Spleen (tissue), 11 donors: ENCODE results near the gene TMEM63C. TPM values are rescaled to one million over a fixed set of nuclear protein-coding genes. Genes with fewer than 3 reads are reported as not detected.

ENCODE experiments used
- DNase-seq: peaks from one replicate; pipeline ENCODE4 v3.0.0-alpha.2; 2020
- H3K27ac ChIP-seq, 8 donors: fragments of 200-600 bp; sonication (generic) in 7 of 8; 1 replicate in 4 of 8; 2 replicates in 4 of 8; pipeline versions ENCODE4 v1.5.0 to v1.8.0; 2016 to 2021; ENCODE audit warnings: inconsistent platforms in 4 of 8, mild to moderate bottlenecking in 4 of 8, moderate library complexity in 1 of 8
- H3K27me3 ChIP-seq, 7 donors: fragments of 200-600 bp; sonication (generic) in 6 of 7; replicated peaks in 1 of 7; 1 replicate in 4 of 7; 2 replicates in 3 of 7; pipeline versions ENCODE4 v1.5.0 to v1.8.0; 2016 to 2021; ENCODE audit warnings: inconsistent platforms in 3 of 7, mild to moderate bottlenecking in 1 of 7
- H3K36me3 ChIP-seq, 6 donors: fragments of 200-600 bp; sonication (generic) in 5 of 6; 1 replicate in 4 of 6; 2 replicates in 2 of 6; pipeline versions ENCODE4 v1.5.0 to v1.8.0; 2016 to 2021; ENCODE audit warnings: inconsistent platforms in 2 of 6
- H3K4me1 ChIP-seq, 6 donors: fragments of 200-600 bp; sonication (generic) in 5 of 6; 1 replicate in 3 of 6; 2 replicates in 3 of 6; pipeline versions ENCODE4 v1.5.0 to v1.8.0; 2016 to 2021; ENCODE audit warnings: inconsistent platforms in 3 of 6
- H3K4me3 ChIP-seq, 8 donors: fragments of 200-600 bp; sonication (generic) in 7 of 8; 1 replicate in 4 of 8; 2 replicates in 4 of 8; pipeline versions ENCODE4 v1.5.0 to v1.8.0; 2016 to 2021; ENCODE audit warnings: inconsistent platforms in 4 of 8, mild to moderate bottlenecking in 4 of 8, moderate library complexity in 2 of 8
- H3K9me3 ChIP-seq, 8 donors: fragments of 200-600 bp; sonication (generic) in 7 of 8; 1 replicate in 4 of 8; 2 replicates in 4 of 8; pipeline versions ENCODE4 v1.5.0 to v1.8.0; 2016 to 2021; ENCODE audit warnings: inconsistent platforms in 4 of 8
- POLR2A ChIP-seq, 3 donors: fragments of 450-650 bp; IDR thresholded peaks; one replicate each; pipeline ENCODE4 v1.5.1; 2017; ENCODE audit warnings: antibody characterized with exemption in 3 of 3, mild to moderate bottlenecking in 1 of 3
- POLR2AphosphoS5 ChIP-seq, 3 donors: sonication (generic); formaldehyde crosslinking; IDR thresholded peaks; one replicate each; pipeline ENCODE4 v1.5.1; 2017; ENCODE audit warnings: antibody characterized with exemption in 3 of 3
- WGBS, 5 donors: extraction: QIAGEN DNeasy Blood & Tissue Kit in 3 of 5; methylation state at CpG; one replicate each; pipeline versions ENCODE4 v1.1.5 to v1.1.7; 2013 to 2018; 5-methylcytosine and 5-hydroxymethylcytosine counted together
- intact Hi-C: fragments of 100-400 bp; cut with DNase I; formaldehyde crosslinking; loops from one replicate; pipeline ENCODE4 v1.15.0; 2023; ENCODE audit warnings: low total_unique reads
- polyA plus RNA-seq, 3 donors: library from polyadenylated mRNA; stranded (reverse); fragments of 200-250 nt; gene quantifications; one replicate each; pipeline ENCODE4 v1.2.1, GENCODE V29; 2013
- total RNA-seq, 7 donors: library from RNA; depleted of rRNA in 3 of 7; stranded (reverse); fragments of >200 nt in 3 of 7; fragmentation: NEBNext Ultra II Directional in 4 of 7; extraction: Animal tissue kit (Norgen Biotek cat#: 25700) in 4 of 7; gene quantifications; one replicate each; pipeline versions ENCODE4 v1.1.0 to v1.2.1, GENCODE V29; 2016 to 2021
- TF ChIP-seq, protein P1 (sequence below), 11 experiments: fragments of 200-600 bp in 7 of 11; fragments of 450-650 bp in 4 of 11; sonication (generic) in 4 of 11; IDR thresholded peaks in 8 of 11; conservative IDR thresholded peaks in 3 of 11; 1 replicate in 7 of 11; 2 replicates in 4 of 11; pipeline versions ENCODE4 v1.4.0 to v1.8.0; 2016 to 2021; ENCODE audit warnings: antibody characterized with exemption in 11 of 11, inconsistent platforms in 4 of 11, mild to moderate bottlenecking in 1 of 11
- donor health status: healthy with polysubstance abuse.
- donor health status: DM: no; HTN: no; CAD: no; lungs with moderate emphysema.
- donor health status: DM: no; HTN: no; CAD: no.
- donor health status: Bipolar disorder and iron deficiency.
- donor health status: healthy.
- donor health status: DM: no; HTN: no; CAD: no.
- donor health status: DM: yes; HTN: yes; CAD: no.

Gene TMEM63C
- total and polyA plus RNA-seq, 10 donors = 0.20 to 13.4 (median 7.1) TPM

DNA sequence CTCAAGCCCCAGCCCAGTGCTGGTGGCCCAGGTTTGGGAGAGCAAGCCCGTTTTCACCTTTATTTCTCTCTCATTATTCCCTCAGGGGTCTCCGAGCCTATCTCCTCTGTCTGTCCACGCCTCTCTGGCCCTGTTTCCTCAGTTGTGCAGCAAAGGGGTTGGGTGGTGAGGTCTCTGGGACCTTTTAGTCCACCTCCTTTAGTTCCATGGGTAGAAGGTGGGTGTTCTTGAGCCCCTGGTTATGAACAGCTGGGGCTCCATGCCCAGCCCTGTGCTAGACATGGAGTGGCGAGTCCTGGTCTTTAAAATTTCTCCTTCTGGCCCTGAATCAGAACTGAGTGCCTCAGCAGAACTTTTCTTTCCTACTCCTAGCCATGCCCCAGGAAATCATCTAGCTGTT lies 90.7 kb downstream of the TMEM63C start:
- Histone ChIP-seq H3K36me3 (peaks cover 0 to 24% (median 6%) of the 10 kb centered on the region in 6 donors), H3K27me3 (peaks cover 0 to 53% (median 21%) of the 10 kb centered on the region in 7 donors), H3K9me3 (peaks cover 0 to 10% (median 4%) of the 10 kb centered on the region in 8 donors), H3K4me1 (peaks cover 0 to 17% (median 10%) of the 10 kb centered on the region in 6 donors), H3K27ac (no peak overlapping the region), H3K4me3 (no peak overlapping the region)
- TF ChIP-seq POLR2AphosphoS5 (IDR thresholded peaks at IDR 0.05) (no peak), POLR2A (IDR thresholded peaks at IDR 0.05) (no peak)
- TF ChIP-seq, protein P1, sequence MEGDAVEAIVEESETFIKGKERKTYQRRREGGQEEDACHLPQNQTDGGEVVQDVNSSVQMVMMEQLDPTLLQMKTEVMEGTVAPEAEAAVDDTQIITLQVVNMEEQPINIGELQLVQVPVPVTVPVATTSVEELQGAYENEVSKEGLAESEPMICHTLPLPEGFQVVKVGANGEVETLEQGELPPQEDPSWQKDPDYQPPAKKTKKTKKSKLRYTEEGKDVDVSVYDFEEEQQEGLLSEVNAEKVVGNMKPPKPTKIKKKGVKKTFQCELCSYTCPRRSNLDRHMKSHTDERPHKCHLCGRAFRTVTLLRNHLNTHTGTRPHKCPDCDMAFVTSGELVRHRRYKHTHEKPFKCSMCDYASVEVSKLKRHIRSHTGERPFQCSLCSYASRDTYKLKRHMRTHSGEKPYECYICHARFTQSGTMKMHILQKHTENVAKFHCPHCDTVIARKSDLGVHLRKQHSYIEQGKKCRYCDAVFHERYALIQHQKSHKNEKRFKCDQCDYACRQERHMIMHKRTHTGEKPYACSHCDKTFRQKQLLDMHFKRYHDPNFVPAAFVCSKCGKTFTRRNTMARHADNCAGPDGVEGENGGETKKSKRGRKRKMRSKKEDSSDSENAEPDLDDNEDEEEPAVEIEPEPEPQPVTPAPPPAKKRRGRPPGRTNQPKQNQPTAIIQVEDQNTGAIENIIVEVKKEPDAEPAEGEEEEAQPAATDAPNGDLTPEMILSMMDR (IDR thresholded peaks at IDR 0.05 in 8 of 11, conservative IDR thresholded peaks at IDR 0.05 in 3 of 11) = no peak
- intact Hi-C loops = no loop called here
- WGBS, 5 donors = 78 to 94% (median 82%) methylated on average over 4 of the region's 4 CpGs
- DNase-seq = peak; percentile 19

DNA sequence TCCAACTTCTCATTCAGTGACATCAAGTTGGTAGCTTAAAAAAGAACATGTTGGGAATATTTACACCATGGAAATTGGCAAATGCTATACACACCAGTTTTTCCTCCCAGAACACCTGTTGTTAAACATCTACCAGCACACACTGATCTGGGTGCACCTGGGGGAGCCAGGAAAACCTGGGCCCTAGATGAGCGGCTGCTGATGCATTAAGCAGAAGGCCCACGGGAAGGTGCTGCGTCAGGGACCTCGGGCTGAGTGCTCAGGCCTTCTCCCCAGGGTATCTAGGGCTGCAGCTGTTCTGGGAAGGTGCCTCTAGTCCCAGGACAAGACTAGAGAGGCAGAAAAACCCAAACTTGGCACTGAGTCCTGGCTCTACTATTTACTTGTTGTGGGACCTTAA lies 92.2 kb downstream of the TMEM63C start:
- 61 to 80% (median 61%) methylated on average over 4 of the region's 4 CpGs for WGBS, 5 donors
- H3K9me3 ChIP-seq = no peaks in the 10 kb centered on the region
- H3K27me3 ChIP-seq = peaks cover 0 to 44% (median 21%) of the 10 kb centered on the region in 7 donors
- no peak overlapping the region for H3K4me3 ChIP-seq
- intact Hi-C loops = no loop called here
- TF ChIP-seq POLR2A (IDR thresholded peaks at IDR 0.05) = no peak
- DNase-seq = peak; percentile 30
- H3K36me3 ChIP-seq = peaks cover 0 to 40% (median 18%) of the 10 kb centered on the region in 6 donors
- H3K27ac ChIP-seq = no peak overlapping the region
- H3K4me1 ChIP-seq = peaks cover 0 to 17% (median 10%) of the 10 kb centered on the region in 6 donors

DNA sequence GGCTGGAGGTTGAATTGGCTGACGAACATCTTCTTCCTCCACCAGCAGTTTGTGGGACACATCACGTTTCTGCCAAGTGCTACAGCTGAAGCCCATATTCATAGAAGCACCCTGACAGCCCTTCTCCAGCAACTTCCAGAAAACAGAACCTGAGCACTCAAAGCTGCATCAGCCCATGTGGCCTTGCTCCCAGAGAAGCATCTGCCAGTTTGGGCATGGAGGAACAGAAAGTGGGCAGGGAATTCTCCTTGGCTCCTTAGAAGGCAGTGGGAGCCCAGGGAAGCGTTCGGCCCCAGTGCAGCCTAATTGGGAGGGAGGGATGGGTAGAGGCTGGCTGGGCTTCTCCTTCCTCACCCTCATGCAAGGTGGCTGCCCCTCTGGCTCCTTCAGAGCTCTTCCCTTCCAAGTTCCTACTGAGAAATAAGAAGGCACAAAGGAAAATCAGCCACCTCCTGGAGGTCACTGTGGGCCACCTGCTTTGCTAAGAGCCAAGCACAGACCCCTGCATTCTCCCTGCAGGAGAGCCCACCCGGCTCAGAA lies 93.5 kb downstream of the TMEM63C start:
- H3K4me1 ChIP-seq = peaks cover 0 to 14% (median 10%) of the 10 kb centered on the region in 6 donors
- TF ChIP-seq, protein P1 (IDR thresholded peaks at IDR 0.05 in 8 of 11, conservative IDR thresholded peaks at IDR 0.05 in 3 of 11) = no peak
- TF ChIP-seq POLR2AphosphoS5 (IDR thresholded peaks at IDR 0.05) = no peak
- TF ChIP-seq POLR2A (IDR thresholded peaks at IDR 0.05) = no peak
- peaks cover 0 to 33% (median 17%) of the 10 kb centered on the region in 7 donors for H3K27me3 ChIP-seq
- no peaks in the 10 kb centered on the region for H3K9me3 ChIP-seq
- DNase-seq = peak; percentile 45
- no peak overlapping the region for H3K27ac ChIP-seq
- peaks cover 0 to 53% (median 28%) of the 10 kb centered on the region in 6 donors for H3K36me3 ChIP-seq
- WGBS, 5 donors = 76 to 93% (median 82%) methylated on average over 5 of the region's 5 CpGs
- H3K4me3 ChIP-seq = no peak overlapping the region
- intact Hi-C loops = no loop called here

DNA sequence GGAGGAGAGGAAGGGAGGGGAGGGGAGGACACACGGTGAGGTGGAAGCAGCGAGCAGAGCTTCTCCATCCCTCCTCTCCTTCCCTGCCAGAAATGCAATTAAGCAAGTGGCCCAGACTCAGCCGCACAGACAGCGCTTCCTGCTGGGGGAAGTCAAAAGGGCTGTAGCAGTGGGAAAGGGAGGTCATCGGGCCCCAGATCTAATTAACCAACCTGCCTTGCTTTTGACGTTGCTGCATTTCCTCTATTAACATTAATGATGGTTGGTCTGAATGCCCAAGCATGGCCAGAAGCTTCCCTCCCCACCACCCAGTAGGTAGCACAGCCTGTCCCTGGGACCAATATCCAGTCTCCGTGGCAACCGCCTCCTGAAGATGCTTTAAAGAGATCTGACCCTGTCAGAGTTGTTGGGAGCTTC lies 94.0 kb downstream of the TMEM63C start:
- peaks cover 0 to 9% (median 8%) of the 10 kb centered on the region in 6 donors for H3K4me1 ChIP-seq
- H3K27me3 ChIP-seq = peaks cover 0 to 28% (median 12%) of the 10 kb centered on the region in 7 donors
- peak; percentile 51 for DNase-seq
- intact Hi-C loops = no loop called here
- H3K4me3 ChIP-seq = no peak overlapping the region
- 47 to 65% (median 52%) methylated on average over 8 of the region's 8 CpGs for WGBS, 5 donors
- no peaks in the 10 kb centered on the region for H3K9me3 ChIP-seq
- peaks cover 0 to 58% (median 29%) of the 10 kb centered on the region in 6 donors for H3K36me3 ChIP-seq
- no peak overlapping the region for H3K27ac ChIP-seq
- TF ChIP-seq POLR2A (IDR thresholded peaks at IDR 0.05) = no peak
- TF ChIP-seq POLR2AphosphoS5 (IDR thresholded peaks at IDR 0.05) = no peak
- TF ChIP-seq, protein P1 (IDR thresholded peaks at IDR 0.05 in 8 of 11, conservative IDR thresholded peaks at IDR 0.05 in 3 of 11) = no peak
